ENCODE results near the gene ODR4.
"Not testable (repeated sequence)": the region's sequence is repeated elsewhere in the genome, so short reads cannot be mapped to it uniquely, and the experiment has no call there.

ODR4 gene

GRCh38 chr1:186390925-186391324, 15.3 kb downstream of the ODR4 start:
- H3K27ac ChIP-seq (ENCODE audit: low read depth, low read length): no peak overlapping the region
- H3K9ac ChIP-seq (ENCODE audit: low read length): no peak overlapping the region
- H3K27me3 ChIP-seq (ENCODE audit: control insufficient read depth in 1 of 2, insufficient read depth in 2 of 2, low read length in 2 of 2): no peaks in the 10 kb centered on the region
- H3K9me3 ChIP-seq (ENCODE audit: low read length): no peaks in the 10 kb centered on the region
- H3K36me3 ChIP-seq (ENCODE audit: insufficient read depth, low read length): peaks cover 41% of the 10 kb centered on the region
- H3K4me3 ChIP-seq (ENCODE audit: low read depth in 1 of 2, low read length in 2 of 2): no peak overlapping the region
- H3K4me1 ChIP-seq (ENCODE audit: insufficient read depth, low read length): no peaks in the 10 kb centered on the region

GRCh38 chr1:186391841-186392240, 16.2 kb downstream of the ODR4 start:
- no peak overlapping the region for H3K27ac ChIP-seq (ENCODE audit: low read depth, low read length)
- H3K36me3 ChIP-seq (ENCODE audit: insufficient read depth, low read length): peaks cover 41% of the 10 kb centered on the region
- no peaks in the 10 kb centered on the region for H3K4me1 ChIP-seq (ENCODE audit: insufficient read depth, low read length)

GRCh38 chr1:186392711-186393110, 17.1 kb downstream of the ODR4 start:
- H3K4me1 ChIP-seq (ENCODE audit: insufficient read depth, low read length); H3K9ac ChIP-seq (ENCODE audit: low read length); H3K9me3 ChIP-seq (ENCODE audit: low read length); H3K4me3 ChIP-seq (ENCODE audit: low read depth in 1 of 2, low read length in 2 of 2); H3K27ac ChIP-seq (ENCODE audit: low read depth, low read length); H3K27me3 ChIP-seq (ENCODE audit: control insufficient read depth in 1 of 2, insufficient read depth in 2 of 2, low read length in 2 of 2): not testable (repeated sequence)
- H3K36me3 ChIP-seq (ENCODE audit: insufficient read depth, low read length): peaks cover 41% of the 10 kb centered on the region

More at GRCh38 chr1:186391841-186392240, 16.2 kb downstream of the ODR4 start:
- Histone ChIP-seq H3K9ac (ENCODE audit: low read length) (no peak overlapping the region), H3K4me3 (ENCODE audit: low read depth in 1 of 2, low read length in 2 of 2) (no peak overlapping the region), H3K27me3 (ENCODE audit: control insufficient read depth in 1 of 2, insufficient read depth in 2 of 2, low read length in 2 of 2) (no peaks in the 10 kb centered on the region), H3K9me3 (ENCODE audit: low read length) (no peaks in the 10 kb centered on the region)

- H3K4me3 ChIP-seq (ENCODE audit: low read depth in 1 of 2, low read length in 2 of 2); H3K4me1 ChIP-seq (ENCODE audit: insufficient read depth, low read length): not testable (repeated sequence)
- H3K36me3 ChIP-seq (ENCODE audit: insufficient read depth, low read length): peaks cover 11% of the 10 kb centered on the region
These were observed 25.8 kb downstream of the ODR4 start for GRCh38 chr1:186401446-186401845.

GRCh38 chr1:186403632-186404031, 28.0 kb downstream of the ODR4 start:
- Histone ChIP-seq H3K4me1 (ENCODE audit: insufficient read depth, low read length) (no peaks in the 10 kb centered on the region), H3K27me3 (ENCODE audit: control insufficient read depth in 1 of 2, insufficient read depth in 2 of 2, low read length in 2 of 2) (no peaks in the 10 kb centered on the region), H3K4me3 (ENCODE audit: low read depth in 1 of 2, low read length in 2 of 2) (no peak overlapping the region), H3K27ac (ENCODE audit: low read depth, low read length) (no peak overlapping the region), H3K36me3 (ENCODE audit: insufficient read depth, low read length) (peaks cover 20% of the 10 kb centered on the region), H3K9me3 (ENCODE audit: low read length) (no peaks in the 10 kb centered on the region), H3K9ac (ENCODE audit: low read length) (no peak overlapping the region)

More at GRCh38 chr1:186401446-186401845, 25.8 kb downstream of the ODR4 start:
- not testable (repeated sequence) for H3K9ac ChIP-seq (ENCODE audit: low read length); H3K27ac ChIP-seq (ENCODE audit: low read depth, low read length); H3K27me3 ChIP-seq (ENCODE audit: control insufficient read depth in 1 of 2, insufficient read depth in 2 of 2, low read length in 2 of 2); H3K9me3 ChIP-seq (ENCODE audit: low read length)

GRCh38 chr1:186404454-186405051, 28.9 kb downstream of the ODR4 start:
- H3K9me3 ChIP-seq (ENCODE audit: low read length): no peaks in the 10 kb centered on the region
- H3K36me3 ChIP-seq (ENCODE audit: insufficient read depth, low read length): peaks cover 27% of the 10 kb centered on the region

GRCh38 chr1:186409091-186409490, 33.5 kb downstream of the ODR4 start:
- H3K27me3 ChIP-seq (ENCODE audit: control insufficient read depth in 1 of 2, insufficient read depth in 2 of 2, low read length in 2 of 2): no peaks in the 10 kb centered on the region
- H3K9ac ChIP-seq (ENCODE audit: low read length): no peak overlapping the region
- peaks cover 17% of the 10 kb centered on the region for H3K36me3 ChIP-seq (ENCODE audit: insufficient read depth, low read length)
- H3K4me1 ChIP-seq (ENCODE audit: insufficient read depth, low read length): no peaks in the 10 kb centered on the region
- H3K27ac ChIP-seq (ENCODE audit: low read depth, low read length): no peak overlapping the region
- no peaks in the 10 kb centered on the region for H3K9me3 ChIP-seq (ENCODE audit: low read length)
- H3K4me3 ChIP-seq (ENCODE audit: low read depth in 1 of 2, low read length in 2 of 2): no peak overlapping the region

More at GRCh38 chr1:186404454-186405051, 28.9 kb downstream of the ODR4 start:
- Histone ChIP-seq H3K27me3 (ENCODE audit: control insufficient read depth in 1 of 2, insufficient read depth in 2 of 2, low read length in 2 of 2) (no peaks in the 10 kb centered on the region), H3K27ac (ENCODE audit: low read depth, low read length) (no peak overlapping the region), H3K9ac (ENCODE audit: low read length) (no peak overlapping the region), H3K4me3 (ENCODE audit: low read depth in 1 of 2, low read length in 2 of 2) (no peak overlapping the region), H3K4me1 (ENCODE audit: insufficient read depth, low read length) (no peaks in the 10 kb centered on the region)

GRCh38 chr1:186413319-186413718, 37.7 kb downstream of the ODR4 start:
- no peak overlapping the region for H3K9ac ChIP-seq (ENCODE audit: low read length)
- H3K36me3 ChIP-seq (ENCODE audit: insufficient read depth, low read length): peaks cover 6% of the 10 kb centered on the region
- H3K27ac ChIP-seq (ENCODE audit: low read depth, low read length): no peak overlapping the region
- H3K4me3 ChIP-seq (ENCODE audit: low read depth in 1 of 2, low read length in 2 of 2): no peak overlapping the region
- no peaks in the 10 kb centered on the region for H3K9me3 ChIP-seq (ENCODE audit: low read length)
- H3K27me3 ChIP-seq (ENCODE audit: control insufficient read depth in 1 of 2, insufficient read depth in 2 of 2, low read length in 2 of 2): no peaks in the 10 kb centered on the region
- H3K4me1 ChIP-seq (ENCODE audit: insufficient read depth, low read length): no peaks in the 10 kb centered on the region

- no peak overlapping the region for H3K27ac ChIP-seq (ENCODE audit: low read depth, low read length)
- no peaks in the 10 kb centered on the region for H3K27me3 ChIP-seq (ENCODE audit: control insufficient read depth in 1 of 2, insufficient read depth in 2 of 2, low read length in 2 of 2)
- peaks cover 8% of the 10 kb centered on the region for H3K36me3 ChIP-seq (ENCODE audit: insufficient read depth, low read length)
- H3K4me1 ChIP-seq (ENCODE audit: insufficient read depth, low read length): no peaks in the 10 kb centered on the region
- H3K9ac ChIP-seq (ENCODE audit: low read length): no peak overlapping the region
- H3K4me3 ChIP-seq (ENCODE audit: low read depth in 1 of 2, low read length in 2 of 2): no peak overlapping the region
- H3K9me3 ChIP-seq (ENCODE audit: low read length): no peaks in the 10 kb centered on the region
These were observed 42.9 kb downstream of the ODR4 start for GRCh38 chr1:186418503-186418902.

- H3K36me3 ChIP-seq (ENCODE audit: insufficient read depth, low read length): peaks cover 8% of the 10 kb centered on the region
- no peaks in the 10 kb centered on the region for H3K9me3 ChIP-seq (ENCODE audit: low read length)
- no peak overlapping the region for H3K9ac ChIP-seq (ENCODE audit: low read length)
- no peaks in the 10 kb centered on the region for H3K27me3 ChIP-seq (ENCODE audit: control insufficient read depth in 1 of 2, insufficient read depth in 2 of 2, low read length in 2 of 2)
- H3K4me3 ChIP-seq (ENCODE audit: low read depth in 1 of 2, low read length in 2 of 2): no peak overlapping the region
- no peaks in the 10 kb centered on the region for H3K4me1 ChIP-seq (ENCODE audit: insufficient read depth, low read length)
- no peak overlapping the region for H3K27ac ChIP-seq (ENCODE audit: low read depth, low read length)
These were observed 44.7 kb downstream of the ODR4 start for GRCh38 chr1:186420311-186420710.

GRCh38 chr1:186420923-186421322, 45.3 kb downstream of the ODR4 start:
- Histone ChIP-seq H3K9me3 (ENCODE audit: low read length) (no peaks in the 10 kb centered on the region), H3K27me3 (ENCODE audit: control insufficient read depth in 1 of 2, insufficient read depth in 2 of 2, low read length in 2 of 2) (no peaks in the 10 kb centered on the region), H3K36me3 (ENCODE audit: insufficient read depth, low read length) (peaks cover 8% of the 10 kb centered on the region), H3K9ac (ENCODE audit: low read length) (no peak overlapping the region), H3K4me3 (ENCODE audit: low read depth in 1 of 2, low read length in 2 of 2) (no peak overlapping the region), H3K4me1 (ENCODE audit: insufficient read depth, low read length) (no peaks in the 10 kb centered on the region), H3K27ac (ENCODE audit: low read depth, low read length) (no peak overlapping the region)

- Histone ChIP-seq H3K9me3 (ENCODE audit: low read length) (no peaks in the 10 kb centered on the region), H3K36me3 (ENCODE audit: insufficient read depth, low read length) (peaks cover 8% of the 10 kb centered on the region), H3K27ac (ENCODE audit: low read depth, low read length) (no peak overlapping the region), H3K4me3 (ENCODE audit: low read depth in 1 of 2, low read length in 2 of 2) (no peak overlapping the region), H3K9ac (ENCODE audit: low read length) (no peak overlapping the region), H3K27me3 (ENCODE audit: control insufficient read depth in 1 of 2, insufficient read depth in 2 of 2, low read length in 2 of 2) (no peaks in the 10 kb centered on the region), H3K4me1 (ENCODE audit: insufficient read depth, low read length) (no peaks in the 10 kb centered on the region)
These were observed 45.8 kb downstream of the ODR4 start for GRCh38 chr1:186421446-186421845.
